GM12874 (cell line): ENCODE measurements around the gene AKR1C1.
"Not testable (repeated sequence)": the region's sequence is repeated elsewhere in the genome, so short reads cannot be mapped to it uniquely, and the experiment has no call there.

Experiments used
- TF ChIP-seq, protein P1 (sequence below): IDR thresholded peaks from 2 replicates; pipeline ENCODE4 v1.5.1; 2011; ENCODE audit warnings: low read depth, mild to moderate bottlenecking, control low read depth, low read length, moderate library complexity; ENCODE audit not compliant: insufficient read depth

Gene AKR1C1

GRCh38 chr10:4962876-4963814, at the start of gene AKR1C1:
Gene AKR1C1, plus strand, starts transcription at chr10:4963415. Its CDS starts 30 bp downstream, at chr10:4963445.
- TF ChIP-seq, protein P1, sequence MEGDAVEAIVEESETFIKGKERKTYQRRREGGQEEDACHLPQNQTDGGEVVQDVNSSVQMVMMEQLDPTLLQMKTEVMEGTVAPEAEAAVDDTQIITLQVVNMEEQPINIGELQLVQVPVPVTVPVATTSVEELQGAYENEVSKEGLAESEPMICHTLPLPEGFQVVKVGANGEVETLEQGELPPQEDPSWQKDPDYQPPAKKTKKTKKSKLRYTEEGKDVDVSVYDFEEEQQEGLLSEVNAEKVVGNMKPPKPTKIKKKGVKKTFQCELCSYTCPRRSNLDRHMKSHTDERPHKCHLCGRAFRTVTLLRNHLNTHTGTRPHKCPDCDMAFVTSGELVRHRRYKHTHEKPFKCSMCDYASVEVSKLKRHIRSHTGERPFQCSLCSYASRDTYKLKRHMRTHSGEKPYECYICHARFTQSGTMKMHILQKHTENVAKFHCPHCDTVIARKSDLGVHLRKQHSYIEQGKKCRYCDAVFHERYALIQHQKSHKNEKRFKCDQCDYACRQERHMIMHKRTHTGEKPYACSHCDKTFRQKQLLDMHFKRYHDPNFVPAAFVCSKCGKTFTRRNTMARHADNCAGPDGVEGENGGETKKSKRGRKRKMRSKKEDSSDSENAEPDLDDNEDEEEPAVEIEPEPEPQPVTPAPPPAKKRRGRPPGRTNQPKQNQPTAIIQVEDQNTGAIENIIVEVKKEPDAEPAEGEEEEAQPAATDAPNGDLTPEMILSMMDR = not testable (repeated sequence)

DNA sequence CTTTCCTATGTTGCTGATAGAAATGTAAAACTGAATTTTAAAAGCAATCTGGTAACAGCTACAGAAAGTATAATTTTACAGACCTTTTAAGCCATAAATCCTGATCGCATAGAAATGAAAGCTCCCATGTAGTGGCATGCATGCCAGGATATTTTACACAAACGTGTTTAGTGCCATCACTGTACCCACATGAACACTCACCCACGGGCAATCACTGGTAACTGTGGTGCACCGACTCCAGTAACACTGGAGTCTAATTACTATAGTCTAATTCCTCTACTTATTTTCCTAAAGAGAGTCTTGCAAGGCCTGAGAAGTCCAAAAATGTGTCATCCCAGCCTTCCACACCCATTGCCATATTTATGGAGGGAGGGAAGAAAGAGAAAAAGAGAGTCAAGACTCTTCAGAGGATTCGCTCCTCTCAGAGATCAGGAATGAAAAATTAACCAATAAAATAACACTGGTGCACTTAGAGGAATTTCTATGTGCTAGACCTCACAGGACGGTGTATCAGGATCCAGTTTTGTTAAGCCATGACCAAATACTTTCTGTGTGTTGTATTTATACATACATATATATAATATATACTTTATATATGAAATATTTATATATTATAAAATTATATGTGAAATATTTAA, 48.9 kb upstream of the AKR1C1 start:
- TF ChIP-seq, protein P1 = no peak

- TF ChIP-seq, protein P1 = no peak
Measured at GRCh38 chr10:4916086-4916716, 47.0 kb upstream of the AKR1C1 start.

DNA sequence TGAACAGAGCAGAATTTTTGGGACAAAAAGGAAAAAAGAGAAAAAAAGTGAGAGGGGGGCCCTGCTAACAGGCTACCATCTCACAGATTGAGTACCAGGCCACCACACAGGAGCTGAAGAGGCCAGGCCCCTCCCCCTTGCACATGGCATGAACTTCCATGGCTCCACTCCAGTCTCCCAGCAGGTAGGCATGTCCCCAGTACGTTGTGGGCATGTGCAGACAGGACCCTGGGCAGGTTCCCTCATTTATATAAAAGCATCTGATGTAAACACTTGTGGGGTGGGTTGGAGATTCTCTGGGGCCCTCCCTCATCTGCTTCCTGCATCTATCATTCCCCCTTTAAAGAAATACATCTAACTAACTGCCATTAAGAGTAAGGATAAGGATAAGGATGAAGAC, 45.0 kb upstream of the AKR1C1 start:
- TF ChIP-seq, protein P1 = no peak

- TF ChIP-seq, protein P1 = no peak
Measured at GRCh38 chr10:4926400-4926799, 36.8 kb upstream of the AKR1C1 start.

DNA sequence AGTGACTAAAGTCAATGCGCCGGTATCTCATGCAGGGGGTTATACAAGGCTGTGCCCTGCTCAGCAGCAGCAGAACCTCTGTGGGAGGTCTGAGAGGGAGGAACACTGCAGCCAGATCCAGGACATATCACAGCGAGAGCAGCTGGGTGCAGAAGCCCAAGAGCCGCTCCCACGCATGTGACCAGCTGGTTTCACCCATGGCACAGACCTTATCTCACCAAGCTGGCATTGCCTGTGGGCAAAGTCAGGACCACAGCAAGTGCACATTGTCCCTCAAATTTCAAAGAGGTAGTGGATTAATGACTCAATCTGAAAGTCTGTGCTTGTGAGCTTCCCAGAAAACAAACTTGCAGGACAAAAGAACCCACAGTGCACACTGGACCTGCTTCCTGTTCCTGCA, 31.6 kb upstream of the AKR1C1 start:
- TF ChIP-seq, protein P1 = no peak

GRCh38 chr10:4934391-4934987, 28.7 kb upstream of the AKR1C1 start:
- TF ChIP-seq, protein P1 = no peak
